Right lobe of liver (tissue), 4 donors: ENCODE results near the gene ADAMTS16.

Experiments
- CTCF ChIP-seq, 4 donors: fragments of 200-600 bp in 3 of 4; fragments of 450-650 bp in 1 of 4; IDR thresholded peaks; one replicate each; pipeline versions ENCODE4 v1.5.1 to v1.8.0; 2016 to 2022; ENCODE audit warnings: antibody characterized with exemption in 4 of 4, mild to moderate bottlenecking in 2 of 4
- POLR2A ChIP-seq: fragments of 450-650 bp; IDR thresholded peaks from one replicate; pipeline ENCODE4 v1.6.1; 2017; ENCODE audit warnings: antibody characterized with exemption, mild to moderate bottlenecking
- donor health status: DM: no; HTN: no; CAD: no.
- donor health status: DM: no; HTN: no; CAD: no.
- donor health status: DM: no; HTN: yes; CAD: no.

- TF ChIP-seq CTCF (IDR thresholded peaks at IDR 0.05) (no peak), POLR2A (no peak)
These were observed 213.6 kb downstream of the ADAMTS16 start for GRCh38 chr5:5353681-5354080.
